GM23248 (cell line): ENCODE data around the gene BARHL2.

Experiments used
- EZH2 ChIP-seq: fragments of 200-600 bp; sonication (generic); IDR thresholded peaks from 2 replicates; pipeline ENCODE4 v1.6.1; 2018; ENCODE audit warnings: antibody characterized with exemption, mild to moderate bottlenecking; ENCODE audit not compliant: insufficient read depth, poor library complexity, severe bottlenecking
- EZH2phosphoT487 ChIP-seq: fragments of 200-600 bp; sonication (generic); IDR thresholded peaks from 2 replicates; pipeline ENCODE4 v1.6.1; 2018; ENCODE audit warnings: antibody characterized with exemption, moderate library complexity, mild to moderate bottlenecking, low read depth; ENCODE audit not compliant: insufficient read depth

DNA sequence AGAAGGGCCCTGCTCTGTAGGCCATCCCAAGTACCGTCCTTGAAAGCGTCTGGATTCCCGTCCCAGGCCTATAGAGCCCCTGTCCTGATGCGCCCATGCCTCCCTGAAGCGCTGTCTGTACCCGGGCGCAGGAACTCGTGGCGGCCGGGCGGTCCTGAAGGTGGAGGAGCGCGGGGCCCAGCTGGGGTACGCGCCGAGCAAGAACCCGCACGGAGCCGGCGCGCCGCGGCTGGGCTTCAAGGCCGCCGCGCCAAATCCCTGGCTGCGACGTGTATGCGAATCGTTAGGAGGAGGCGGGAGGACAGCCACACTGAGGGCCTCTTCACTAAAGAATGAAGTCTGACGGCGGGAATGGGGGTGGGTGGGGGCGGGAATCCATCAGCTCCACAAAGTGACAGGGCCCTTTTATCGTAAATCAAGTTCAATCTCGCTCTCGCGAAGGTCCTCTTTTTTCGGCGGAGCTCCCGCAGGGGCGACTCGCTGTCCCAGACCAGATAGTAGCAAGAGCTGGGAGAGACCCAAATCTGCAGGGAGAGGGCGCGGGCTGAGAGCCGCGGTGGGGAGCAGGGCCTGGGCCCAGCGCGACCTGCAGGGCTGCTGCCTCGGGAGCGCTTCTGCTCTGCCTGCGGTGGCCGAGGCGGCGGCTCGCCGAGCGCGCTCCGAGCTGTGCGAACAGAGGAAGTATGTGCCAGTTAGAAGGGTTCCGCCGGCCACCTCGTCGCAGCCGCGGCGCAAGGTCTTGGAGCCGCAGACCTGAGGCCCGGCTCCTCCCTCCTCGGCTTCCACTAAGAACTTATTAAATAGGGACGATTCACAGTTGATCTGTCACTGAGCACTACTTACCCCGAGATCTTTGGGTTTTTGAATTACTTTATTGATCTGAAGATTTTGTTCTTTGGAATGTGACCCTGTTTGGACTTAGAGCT, 10.4 kb downstream of the BARHL2 start:
- TF ChIP-seq EZH2 = peak; percentile 67
- TF ChIP-seq EZH2phosphoT487 = no peak
